Right cardiac atrium (tissue), 5 donors: ENCODE results near the gene EIF3A. TPM values are rescaled to one million over a fixed set of nuclear protein-coding genes. Genes with fewer than 3 reads are reported as not detected.

Source experiments
- ATAC-seq, 2 donors: fragments of 200-7000 bp; cut with Tn5 transposase; one replicate each; pipeline versions ENCODE4 v1.8.0 to v1.9.1; 2020; ENCODE audit warnings: moderate library complexity in 2 of 2, mild to moderate bottlenecking in 1 of 2
- DNase-seq, 3 donors: peaks; one replicate each; pipeline ENCODE4 v3.0.0-alpha.2; 2020
- H3K27ac ChIP-seq: one replicate; pipeline ENCODE4 v1.5.1; 2013; ENCODE audit warnings: mild to moderate bottlenecking, low read length, control low read depth, moderate library complexity
- H3K27me3 ChIP-seq: one replicate; pipeline ENCODE4 v1.6.1; 2013; ENCODE audit not compliant: control insufficient read depth, insufficient read depth
- H3K4me1 ChIP-seq: one replicate; pipeline ENCODE4 v1.6.1; 2013; ENCODE audit warnings: low read length; ENCODE audit not compliant: control insufficient read depth, insufficient read depth
- H3K4me3 ChIP-seq: one replicate; pipeline ENCODE4 v1.5.1; 2013; ENCODE audit warnings: low read length, control low read depth
- H3K9me3 ChIP-seq: one replicate; pipeline ENCODE4 v1.6.1; 2013; ENCODE audit warnings: low read length; ENCODE audit not compliant: control insufficient read depth
- WGBS: extraction: QIAGEN DNeasy Blood & Tissue Kit; methylation state at CpG from one replicate; pipeline ENCODE4 v1.1.7; 2013; 5-methylcytosine and 5-hydroxymethylcytosine counted together
- intact Hi-C, 4 donors: fragments of 100-400 bp; cut with DNase I; formaldehyde crosslinking; loops; one replicate each; pipeline versions ENCODE4 v1.11.0 to v1.14.0; 2022 to 2023
- polyA plus RNA-seq: library from polyadenylated mRNA; stranded (reverse); fragments of 200-250 nt; gene quantifications from one replicate; pipeline ENCODE4 v1.2.3, GENCODE V29; 2013
- total RNA-seq, 4 donors: library from RNA; stranded (reverse); fragmentation: NEBNext Ultra II Directional; extraction: Animal tissue kit (Norgen Biotek cat#: 25700); gene quantifications; one replicate each; pipeline ENCODE4 v1.2.1, GENCODE V29; 2021
- donor health status: healthy with polysubstance abuse.
- donor health status: DM: no; HTN: yes; CAD: no.
- donor health status: DM: no; HTN: no; CAD: no.
- donor health status: DM: no; HTN: yes; CAD: no; lungs with severe emphysema.
- donor health status: DM: yes; HTN: yes; CAD: no.

EIF3A gene
- total and polyA plus RNA-seq, 5 donors = 35.2 to 101 (median 83.2) TPM

GRCh38 chr10:119026301-119027110 lies 54.1 kb downstream of the EIF3A start:
- 61% methylated on average over 18 of the region's 18 CpGs for WGBS
- peak overlapping the region; percentile 96 for H3K27ac ChIP-seq
- H3K4me1 ChIP-seq = peaks cover 7% of the 10 kb centered on the region
- ATAC-seq (no peak), DNase-seq (no peak)
- H3K4me3 ChIP-seq = no peak overlapping the region
- intact Hi-C loops = loop anchor here in 1 of 4 donors (5.0 kb wide), 1 partner anchor 59 kb away; no protein-coding TSS in a partner anchor
- H3K9me3 ChIP-seq = no peaks in the 10 kb centered on the region
- H3K27me3 ChIP-seq = no peaks in the 10 kb centered on the region

- H3K27ac ChIP-seq = peak overlapping the region; percentile 96
- peak; percentile 36 to 49 for ATAC-seq
- intact Hi-C loops = loop anchor here in 1 of 4 donors (5.0 kb wide), 1 partner anchor 58 kb away; no protein-coding TSS in a partner anchor
These were observed 54.8 kb downstream of the EIF3A start for GRCh38 chr10:119025776-119026175.

GRCh38 chr10:119025336-119025735 lies 55.3 kb downstream of the EIF3A start:
- Histone ChIP-seq H3K9me3 (no peaks in the 10 kb centered on the region), H3K4me3 (no peak overlapping the region), H3K27me3 (no peaks in the 10 kb centered on the region), H3K4me1 (peaks cover 7% of the 10 kb centered on the region), H3K27ac (peak overlapping the region; percentile 96)
- intact Hi-C loops = loop anchor here in 1 of 4 donors (5.0 kb wide), 1 partner anchor 58 kb away; no protein-coding TSS in a partner anchor
- ATAC-seq = peak; percentile 55 to 57
- 27% methylated on average over 7 of the region's 7 CpGs for WGBS
- peak; percentile 83 to 92 (median 91) for DNase-seq

More at GRCh38 chr10:119025776-119026175, 54.8 kb downstream of the EIF3A start:
- Histone ChIP-seq H3K4me1 (peaks cover 7% of the 10 kb centered on the region), H3K9me3 (no peaks in the 10 kb centered on the region), H3K4me3 (no peak overlapping the region), H3K27me3 (no peaks in the 10 kb centered on the region)
- WGBS = 48% methylated on average over 7 of the region's 7 CpGs
- peak; percentile 51 to 78 (median 68) for DNase-seq

GRCh38 chr10:119024882-119025281 lies 55.7 kb downstream of the EIF3A start:
- Histone ChIP-seq H3K9me3 (no peaks in the 10 kb centered on the region), H3K4me1 (peaks cover 7% of the 10 kb centered on the region), H3K27ac (peak overlapping the region; percentile 76), H3K27me3 (no peaks in the 10 kb centered on the region), H3K4me3 (no peak overlapping the region)
- intact Hi-C loops = loop anchor here in 1 of 4 donors (5.0 kb wide), 1 partner anchor 58 kb away; no protein-coding TSS in a partner anchor
- ATAC-seq = no peak
- DNase-seq = no peak
- WGBS = 48% methylated on average over 6 of the region's 6 CpGs

GRCh38 chr10:119023553-119023868 lies 57.1 kb downstream of the EIF3A start:
- H3K4me1 ChIP-seq = peaks cover 5% of the 10 kb centered on the region
- intact Hi-C loops = no loop called here
- no peak for ATAC-seq
- H3K27ac ChIP-seq = no peak overlapping the region
- H3K4me3 ChIP-seq = no peak overlapping the region
- no peak for DNase-seq
- no peaks in the 10 kb centered on the region for H3K9me3 ChIP-seq
- WGBS = 64% methylated on average over 8 of the region's 8 CpGs
- no peaks in the 10 kb centered on the region for H3K27me3 ChIP-seq

GRCh38 chr10:119022846-119023552 lies 57.6 kb downstream of the EIF3A start:
- Histone ChIP-seq H3K4me1 (peaks cover 5% of the 10 kb centered on the region), H3K27me3 (no peaks in the 10 kb centered on the region), H3K4me3 (no peak overlapping the region), H3K9me3 (no peaks in the 10 kb centered on the region), H3K27ac (no peak overlapping the region)
- WGBS = 52% methylated on average over 8 of the region's 8 CpGs
- DNase-seq = no peak
- intact Hi-C loops = no loop called here
- no peak for ATAC-seq

- intact Hi-C loops = no loop called here
- Histone ChIP-seq H3K9me3 (no peaks in the 10 kb centered on the region), H3K27ac (no peak overlapping the region), H3K27me3 (no peaks in the 10 kb centered on the region), H3K4me1 (peaks cover under 1% of the 10 kb centered on the region), H3K4me3 (no peak overlapping the region)
- no peak for ATAC-seq
- DNase-seq = no peak
- WGBS = 29% methylated on average over 2 of the region's 2 CpGs
These were observed 60.0 kb downstream of the EIF3A start for GRCh38 chr10:119020627-119020946.

GRCh38 chr10:119007211-119007574 lies 73.4 kb downstream of the EIF3A start:
- intact Hi-C loops = no loop called here
- Histone ChIP-seq H3K4me1 (peaks cover 5% of the 10 kb centered on the region), H3K27ac (no peak overlapping the region), H3K27me3 (no peaks in the 10 kb centered on the region), H3K4me3 (no peak overlapping the region), H3K9me3 (no peaks in the 10 kb centered on the region)
- DNase-seq = no peak
- 60% methylated on average over 4 of the region's 4 CpGs for WGBS
- no peak for ATAC-seq

- intact Hi-C loops = no loop called here
- H3K27ac ChIP-seq = no peak overlapping the region
- DNase-seq = peak in 1 of 3 donors; percentile 43
These were observed 74.0 kb downstream of the EIF3A start for GRCh38 chr10:119006451-119007210.

GRCh38 chr10:119005362-119006043 lies 75.1 kb downstream of the EIF3A start:
- ATAC-seq = no peak
- 82% methylated on average over 9 of the region's 9 CpGs for WGBS
- H3K4me1 ChIP-seq = peaks cover 5% of the 10 kb centered on the region
- no peak for DNase-seq
- intact Hi-C loops = no loop called here
- no peaks in the 10 kb centered on the region for H3K9me3 ChIP-seq
- H3K27ac ChIP-seq = no peak overlapping the region
- H3K27me3 ChIP-seq = no peaks in the 10 kb centered on the region
- H3K4me3 ChIP-seq = no peak overlapping the region

More at GRCh38 chr10:119006451-119007210, 74.0 kb downstream of the EIF3A start:
- Histone ChIP-seq H3K4me3 (no peak overlapping the region), H3K27me3 (no peaks in the 10 kb centered on the region), H3K9me3 (no peaks in the 10 kb centered on the region), H3K4me1 (peaks cover 5% of the 10 kb centered on the region)
- peak; percentile 45 to 68 for ATAC-seq
- 28% methylated on average over 9 of the region's 9 CpGs for WGBS
